Activated CD4-positive, CD25-positive, alpha-beta regulatory T cell treated with anti-CD3 and anti-CD28 coated beads, Interleukin-2, amount 50 U/mL, for 24 hours (primary cell): ENCODE measurements around the gene EML2.

Experiments used
- ATAC-seq, 2 donors: fragments of 150-1000 bp; cut with Tn5 transposase; one replicate each; pipeline ENCODE4 v1.10.0; 2021; ENCODE audit warnings: mild to moderate bottlenecking in 1 of 2, moderate library complexity in 1 of 2

The EML2 gene

DNA sequence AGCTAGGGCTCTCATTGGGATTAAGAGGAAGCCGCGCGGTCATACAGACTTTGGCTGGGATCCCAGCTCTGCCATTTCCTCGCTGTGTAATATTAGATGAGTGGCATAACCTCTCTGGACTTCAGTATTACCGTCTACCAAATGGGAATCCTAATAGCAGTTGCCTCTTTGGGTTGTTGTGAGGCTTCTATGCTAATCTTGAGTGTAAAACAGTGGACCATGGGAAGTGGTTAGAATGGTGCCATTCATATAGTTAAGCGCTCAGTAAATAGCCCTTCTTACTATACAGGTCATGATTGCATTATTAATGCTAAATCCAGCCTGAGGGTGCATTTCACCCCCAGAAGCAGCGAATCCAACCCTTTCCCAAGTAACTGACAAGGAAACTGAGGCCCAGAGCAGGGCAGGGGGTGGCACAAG is 54.0 kb downstream of the EML2 start:
- no peak for ATAC-seq

- ATAC-seq, result peak; percentile 88 to 91
Observed at GRCh38 chr19:45584332-45585157, 54.7 kb downstream of the EML2 start, which contains the start of gene OPA3. TSS of gene OPA3 (minus strand) at chr19:45584802. CDS start at chr19:45584764, 38 bp downstream.

DNA sequence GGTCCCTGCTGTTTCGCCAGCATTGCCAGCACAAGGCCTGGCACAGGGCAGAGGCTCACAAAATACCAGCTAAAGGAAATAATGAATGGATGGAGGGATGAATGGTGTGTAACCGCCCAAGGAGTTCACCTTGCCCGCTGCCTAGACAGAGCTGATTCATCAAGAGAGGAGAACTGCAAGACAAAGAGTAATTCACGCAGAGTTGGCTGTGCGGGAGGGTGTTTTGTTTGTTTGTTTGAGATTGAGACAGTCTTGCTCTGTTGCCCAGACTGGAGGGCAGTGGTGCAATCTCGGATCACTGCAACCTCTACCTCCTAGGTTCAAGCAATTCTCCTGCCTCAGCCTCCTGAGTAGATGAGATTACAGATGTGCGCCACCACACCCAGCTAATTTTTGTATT is 57.6 kb downstream of the EML2 start:
- ATAC-seq, result no peak

- ATAC-seq, result no peak
Observed at GRCh38 chr19:45578861-45579260, 60.3 kb downstream of the EML2 start.

DNA sequence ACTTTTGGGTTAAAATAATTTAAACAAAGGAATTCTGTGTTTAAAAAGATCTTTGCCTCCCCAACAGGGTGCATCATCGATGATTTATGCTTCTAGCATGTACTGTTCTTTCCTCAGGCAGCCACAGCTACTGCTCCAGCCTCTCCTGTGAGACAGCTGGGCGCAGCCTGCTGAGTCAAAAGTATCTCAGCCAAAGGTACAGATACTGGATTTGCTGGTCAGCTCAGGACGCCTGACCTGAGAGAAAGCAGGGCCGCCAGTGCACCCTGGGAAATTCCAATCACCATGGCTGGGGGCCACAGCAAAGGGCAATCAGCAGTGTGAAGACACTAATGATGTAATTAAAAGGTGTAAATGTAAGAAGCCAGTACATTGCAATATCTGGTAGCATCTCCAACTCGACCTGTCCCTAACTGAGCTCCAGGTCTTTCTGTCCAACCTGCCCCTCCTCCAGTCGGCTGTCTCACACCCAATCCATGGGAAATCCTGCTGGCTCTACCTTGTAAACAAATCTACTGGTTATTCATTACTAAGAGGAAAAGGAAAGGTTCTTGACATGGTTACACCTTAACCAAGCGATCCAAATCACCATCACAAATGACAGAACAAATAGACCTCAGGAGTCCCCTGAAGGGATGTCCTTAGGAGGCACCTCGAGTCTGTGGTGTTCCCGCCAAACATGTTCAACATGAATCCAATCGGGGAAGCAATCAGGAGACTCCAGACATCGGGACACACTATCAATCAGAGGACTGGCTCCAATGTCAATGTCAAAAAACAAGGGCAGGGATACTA is 61.9 kb downstream of the EML2 start:
- no peak for ATAC-seq

- no peak for ATAC-seq
Observed at GRCh38 chr19:45576682-45577081, 62.5 kb downstream of the EML2 start.

- ATAC-seq, result no peak
Observed at GRCh38 chr19:45575216-45575615, 64.0 kb downstream of the EML2 start.

- no peak for ATAC-seq
Observed at GRCh38 chr19:45574526-45574925, 64.7 kb downstream of the EML2 start.

- ATAC-seq, result no peak
Observed at GRCh38 chr19:45571457-45572220, 67.6 kb downstream of the EML2 start.

- no peak for ATAC-seq
Observed at GRCh38 chr19:45569619-45570421, 69.4 kb downstream of the EML2 start.

DNA sequence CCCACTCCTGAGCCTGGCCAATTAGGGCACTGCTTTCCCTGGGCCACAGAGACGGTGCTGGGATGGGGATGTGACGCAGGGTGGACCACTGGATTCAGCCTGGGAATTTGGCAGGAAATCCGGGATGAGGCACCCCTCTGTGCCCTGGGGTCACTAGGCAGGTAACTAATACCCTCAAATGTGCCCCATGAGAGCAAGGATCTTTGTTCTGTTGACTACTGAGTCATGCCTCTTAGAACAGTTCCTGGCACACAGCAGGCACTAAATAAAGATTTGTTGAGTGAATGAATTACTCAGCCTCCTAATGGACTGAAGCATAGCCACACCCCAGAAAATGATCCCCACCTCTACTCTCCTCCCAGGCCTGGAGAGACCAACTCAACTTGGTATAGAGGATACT is 70.5 kb downstream of the EML2 start:
- ATAC-seq, result no peak

DNA sequence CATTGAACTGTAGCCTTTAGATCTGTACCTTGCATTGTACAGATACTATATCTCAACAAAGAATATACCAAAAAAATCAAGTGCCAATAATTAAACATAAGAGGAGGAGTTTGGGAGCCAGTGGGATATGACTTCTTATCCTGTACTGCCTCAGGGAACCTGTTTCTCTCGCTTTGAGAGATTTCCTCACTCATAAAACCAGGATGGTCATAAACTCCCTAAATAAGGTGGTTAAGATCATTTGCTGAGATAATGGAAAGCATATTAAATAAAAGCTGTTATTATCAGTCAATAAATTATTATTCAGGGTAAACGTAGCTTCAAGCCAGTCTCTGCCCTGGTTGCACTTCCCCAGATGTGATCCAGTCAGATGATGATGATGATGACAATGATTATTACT is 71.6 kb downstream of the EML2 start:
- no peak for ATAC-seq

GRCh38 chr19:45564131-45564780 is 74.9 kb downstream of the EML2 start:
- ATAC-seq, result no peak

DNA sequence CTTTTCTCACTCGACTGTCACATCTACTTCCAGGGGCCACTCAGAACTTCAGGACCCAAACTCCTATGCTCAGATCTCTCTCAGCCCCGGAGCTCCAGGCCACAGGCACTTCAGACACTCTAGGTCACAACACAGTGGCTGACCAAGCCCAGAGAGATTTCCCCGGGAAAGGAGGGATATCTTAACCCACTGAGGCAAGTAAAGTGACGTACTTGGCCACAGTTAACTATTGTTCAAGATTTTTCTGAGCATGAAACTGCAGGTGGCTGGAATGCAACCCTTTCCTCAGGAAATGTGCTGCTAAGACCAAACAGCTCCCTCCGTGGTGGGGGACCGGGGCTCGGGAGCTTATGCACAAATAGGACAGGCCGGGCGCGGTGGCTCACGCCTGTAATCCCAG is 78.5 kb downstream of the EML2 start:
- ATAC-seq, result no peak

- ATAC-seq, result no peak
Observed at GRCh38 chr19:45560038-45560437, 79.2 kb downstream of the EML2 start.
